ENCODE measurements around the gene ZNF532.
A peak's percentile ranks its signal among the peaks of the same experiment; 100 is the strongest.

The ZNF532 gene

DNA sequence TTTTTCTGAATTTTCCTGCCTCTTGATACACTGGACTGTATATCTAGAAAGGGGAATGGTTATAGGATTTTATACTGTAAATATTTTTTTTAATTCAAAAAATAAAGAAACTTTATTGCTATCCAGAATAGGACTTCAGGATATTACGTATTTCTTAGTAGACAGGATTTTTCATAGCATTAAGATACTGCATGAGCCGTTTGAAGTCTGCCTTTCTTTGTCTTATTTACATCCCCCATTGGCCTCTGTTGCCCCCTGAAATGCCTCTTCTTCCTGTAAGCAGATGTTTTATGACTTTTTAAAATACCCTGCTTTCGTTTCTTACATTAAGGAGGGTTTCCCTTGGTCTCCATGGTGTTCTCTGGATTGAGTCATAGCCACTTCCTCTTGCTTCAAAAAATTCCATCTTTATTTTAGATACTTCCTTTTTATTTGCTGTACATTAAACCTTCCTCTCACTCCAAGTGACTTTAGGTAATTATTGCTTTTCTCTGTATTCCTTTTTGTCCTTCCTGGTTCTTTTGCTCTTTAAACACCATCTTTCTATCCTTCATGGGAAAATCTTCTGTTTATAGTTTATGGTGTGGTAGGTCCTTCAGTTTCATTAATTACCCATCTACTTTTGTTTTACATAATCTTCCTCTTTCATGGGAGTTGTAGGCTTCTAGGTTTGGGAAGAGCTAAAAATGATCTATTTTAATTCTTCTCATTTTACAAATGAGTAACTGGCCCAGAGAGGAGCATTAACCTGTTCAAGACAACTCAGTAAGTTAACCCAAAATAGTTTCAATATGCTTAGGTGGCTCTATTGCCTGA is 72.6 kb downstream of the ZNF532 start:
- no peak for DNase-seq

DNA sequence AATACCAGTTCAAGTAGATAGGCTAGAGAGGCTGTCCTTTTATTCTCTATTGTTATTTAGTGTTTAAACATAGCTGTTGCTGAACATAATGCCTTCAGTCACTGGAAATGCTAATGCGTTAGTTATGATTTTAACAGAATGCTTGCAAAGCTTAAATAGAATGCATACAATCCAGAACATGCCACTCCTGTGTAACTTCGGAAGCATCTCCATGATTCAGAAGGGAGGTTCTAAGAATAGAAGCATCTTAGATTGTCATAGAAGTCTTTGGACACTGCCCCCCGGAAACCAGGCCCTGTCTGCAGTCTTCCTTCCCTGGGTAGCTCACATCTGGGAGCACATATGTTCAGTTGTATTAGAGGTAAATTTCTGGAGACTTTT is 73.2 kb downstream of the ZNF532 start:
- no peak for DNase-seq

- no peak for DNase-seq
Measured at GRCh38 chr18:58941426-58942099, 76.9 kb downstream of the ZNF532 start.

DNA sequence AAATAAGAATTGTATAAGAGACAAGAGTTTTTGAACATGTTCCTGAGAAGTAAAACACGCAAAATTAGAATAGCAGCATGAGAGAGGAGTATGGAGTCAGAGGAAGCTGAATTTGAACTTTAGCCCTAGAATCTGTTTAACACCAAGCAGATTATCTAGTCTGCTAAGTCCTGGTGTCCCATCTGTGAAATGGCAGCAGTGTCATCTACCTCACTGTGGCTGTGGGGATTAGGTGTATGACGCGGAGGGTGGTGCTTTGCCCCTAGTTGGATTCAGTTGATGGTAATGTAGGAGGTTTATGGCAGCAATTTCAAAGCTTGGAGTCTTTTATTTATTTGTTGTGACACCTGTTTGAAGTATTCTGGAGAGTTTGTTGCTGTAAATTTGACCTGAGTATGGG is 79.2 kb downstream of the ZNF532 start:
- no peak for DNase-seq

DNA sequence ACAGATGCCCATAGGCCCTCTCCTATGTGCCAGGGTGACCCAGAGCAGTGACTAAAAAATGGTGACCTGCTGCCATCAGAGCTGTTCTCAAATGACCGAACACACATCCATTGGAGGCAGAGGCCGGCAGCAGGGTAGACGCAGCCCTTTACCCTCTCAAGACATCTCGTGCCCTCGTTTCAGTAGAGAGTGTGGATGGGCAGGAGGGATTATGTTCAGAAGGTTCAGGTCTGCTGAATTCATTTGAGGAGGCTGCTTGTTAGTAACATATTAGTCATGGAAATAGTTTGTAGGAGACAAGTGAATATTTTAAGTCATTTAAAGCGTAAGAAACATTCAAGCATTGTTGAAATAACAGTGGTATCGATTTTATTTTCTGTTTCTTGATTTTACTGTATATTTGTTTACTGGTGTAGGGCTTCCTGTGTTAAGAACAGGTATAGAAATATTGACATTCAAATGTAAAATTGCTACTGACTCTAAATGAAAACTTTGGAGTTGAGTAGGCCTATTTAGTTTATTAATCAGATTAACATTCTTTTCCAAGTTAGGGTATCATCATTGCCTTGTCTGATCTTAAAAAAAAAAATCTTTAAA is 82.6 kb downstream of the ZNF532 start:
- DNase-seq, result no peak

- no peak for DNase-seq
Measured at GRCh38 chr18:58949031-58949430, 84.4 kb downstream of the ZNF532 start.

DNA sequence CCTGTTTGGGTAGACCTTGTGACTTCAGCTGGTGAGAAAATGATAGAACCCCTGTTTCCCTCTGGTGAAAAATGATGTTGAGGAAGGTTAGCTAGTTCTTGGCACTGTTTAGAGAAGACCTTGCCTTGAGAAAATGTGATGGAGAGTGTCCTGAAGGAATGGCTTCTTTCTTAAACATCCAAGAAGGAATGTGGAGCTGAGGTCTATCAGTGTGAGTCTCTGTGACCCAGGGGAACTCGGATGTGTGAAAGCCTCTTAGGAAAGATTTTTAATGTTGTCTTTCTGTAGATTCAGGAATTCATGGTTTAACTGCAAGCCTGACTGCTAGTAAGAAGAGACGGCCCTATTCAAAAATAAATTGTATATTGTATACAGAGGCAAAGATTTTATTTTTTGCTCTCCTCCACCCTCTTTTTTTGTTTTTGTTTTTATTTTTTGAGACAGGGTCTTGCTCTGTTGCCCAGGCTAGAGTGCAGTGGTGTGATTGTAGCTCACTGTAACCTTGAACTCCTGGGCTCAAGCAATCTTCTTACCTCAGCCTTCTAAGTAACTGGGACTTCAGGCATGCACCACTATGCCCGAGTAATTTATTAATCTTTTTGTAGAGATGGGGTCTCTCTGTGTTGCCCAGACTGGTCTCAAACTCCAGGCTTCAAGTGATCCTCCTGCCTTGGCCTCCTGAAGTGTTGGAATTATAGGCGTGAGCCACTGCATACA is 87.5 kb downstream of the ZNF532 start:
- no peak for DNase-seq

- DNase-seq, result no peak
Measured at GRCh38 chr18:58952858-58953257, 88.2 kb downstream of the ZNF532 start.

DNA sequence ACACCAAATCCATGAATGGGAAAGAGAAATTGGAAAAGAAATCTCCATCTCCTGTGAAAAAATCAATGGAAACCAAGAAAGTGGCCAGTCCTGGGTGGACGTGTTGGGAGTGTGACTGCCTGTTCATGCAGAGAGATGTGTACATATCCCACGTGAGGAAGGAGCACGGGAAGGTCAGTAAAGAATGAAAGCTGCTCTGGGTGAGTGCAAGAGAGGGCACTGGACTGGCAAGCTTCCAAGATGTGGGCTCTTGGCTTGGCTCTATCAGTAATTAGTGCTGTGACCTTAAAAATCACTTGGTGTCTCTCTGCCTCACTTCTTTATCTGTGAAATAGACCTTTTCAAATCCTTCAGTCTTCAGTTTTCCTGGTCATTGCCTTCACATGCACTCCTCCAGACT is 89.0 kb downstream of the ZNF532 start:
- no peak for DNase-seq

DNA sequence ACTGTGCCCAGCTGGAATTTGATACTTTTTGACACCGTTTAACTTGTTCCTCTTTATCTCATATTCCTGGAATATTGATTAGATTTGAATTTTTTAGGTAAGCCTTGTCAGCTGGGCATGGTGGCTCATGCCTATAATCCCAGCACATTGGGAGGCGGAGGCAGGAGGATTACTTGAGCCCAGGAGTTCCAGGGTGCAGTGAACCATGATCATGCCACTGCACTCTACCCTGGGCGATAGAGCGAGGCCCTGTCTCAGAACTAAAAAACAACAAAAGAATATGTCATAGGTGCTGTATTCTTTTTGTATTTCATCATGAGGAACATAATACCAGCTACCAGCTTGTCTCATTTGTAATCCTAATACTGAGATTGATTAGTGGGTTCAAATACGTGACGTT is 90.3 kb downstream of the ZNF532 start:
- no peak for DNase-seq

DNA sequence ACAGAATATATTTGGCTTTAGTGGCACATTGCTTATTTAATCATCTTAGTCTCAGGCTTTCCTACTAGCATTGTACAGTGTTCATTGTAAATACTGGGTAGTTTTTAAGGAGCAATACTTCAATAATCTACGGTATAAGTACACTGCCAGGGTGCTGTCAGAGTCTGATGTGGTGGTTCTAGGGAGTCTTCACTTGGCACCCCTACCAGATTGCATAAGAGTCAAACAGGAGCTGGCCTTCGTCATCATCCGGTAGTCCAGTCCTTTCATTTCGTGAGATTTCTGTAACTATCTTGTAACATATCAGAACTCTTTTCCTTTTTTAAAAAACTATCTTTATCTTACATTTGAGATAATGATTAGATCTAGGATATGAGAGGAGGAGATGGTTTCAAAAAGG is 91.1 kb downstream of the ZNF532 start:
- no peak for DNase-seq

- DNase-seq, result no peak
Measured at GRCh38 chr18:58958628-58959027, 94.0 kb downstream of the ZNF532 start.

DNA sequence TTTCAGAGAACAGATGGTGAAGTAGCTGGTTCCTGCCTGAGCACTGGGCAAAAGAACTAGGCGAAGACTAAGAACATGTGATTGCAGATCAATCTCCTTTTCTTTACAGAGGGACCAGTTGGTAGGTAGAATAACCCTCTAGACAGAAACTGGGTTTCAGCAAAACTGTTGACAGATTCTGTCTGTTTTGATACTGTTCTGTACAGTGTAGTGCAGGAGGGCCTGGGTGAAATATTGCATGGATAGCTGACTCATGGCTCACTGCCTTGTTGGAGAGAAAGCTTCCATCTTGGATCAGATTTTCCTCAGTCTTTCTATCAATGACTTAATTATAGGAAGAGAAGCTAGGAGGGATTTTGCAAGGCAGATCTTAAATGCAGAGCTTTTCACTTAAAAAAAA is 95.8 kb downstream of the ZNF532 start:
- DNase-seq, result no peak

DNA sequence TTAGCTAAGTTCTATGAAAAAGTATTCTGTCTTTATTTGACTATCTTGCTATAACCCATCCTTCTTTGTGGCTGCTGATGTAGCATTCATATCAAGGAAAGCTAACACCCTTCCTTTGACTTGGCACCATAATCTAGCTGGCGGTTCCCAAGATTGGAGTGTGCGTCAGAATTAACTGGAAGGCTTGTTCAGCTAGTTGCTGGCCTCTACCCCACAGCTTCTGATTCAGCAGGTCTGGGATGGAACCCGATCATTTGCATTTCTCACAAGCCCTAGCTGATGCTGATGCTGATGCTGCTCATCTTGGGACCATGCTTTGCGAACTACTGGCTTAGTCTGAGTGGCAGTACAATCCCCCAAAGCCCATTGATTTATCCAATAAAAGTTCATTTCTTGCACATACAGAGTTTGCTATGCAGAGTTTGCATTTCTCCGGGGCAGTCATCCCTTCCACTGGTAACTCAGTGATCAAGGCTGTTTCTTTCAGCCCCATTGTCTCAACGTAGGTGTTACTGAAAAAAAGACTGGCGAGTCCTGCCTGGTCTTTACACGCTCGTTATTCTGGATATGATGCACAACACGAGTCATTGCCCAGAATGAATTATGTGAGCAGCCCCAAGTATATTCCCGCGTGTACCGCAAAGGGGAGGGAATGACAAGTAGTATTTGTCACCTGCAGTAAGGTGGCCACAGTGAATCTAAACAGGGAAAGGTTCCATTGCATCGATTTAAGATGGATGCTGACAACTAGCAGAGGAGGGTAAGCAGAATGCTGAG is 96.5 kb downstream of the ZNF532 start:
- DNase-seq, result peak in 8 of 51 donors; percentile 14 to 43 (median 22)

DNA sequence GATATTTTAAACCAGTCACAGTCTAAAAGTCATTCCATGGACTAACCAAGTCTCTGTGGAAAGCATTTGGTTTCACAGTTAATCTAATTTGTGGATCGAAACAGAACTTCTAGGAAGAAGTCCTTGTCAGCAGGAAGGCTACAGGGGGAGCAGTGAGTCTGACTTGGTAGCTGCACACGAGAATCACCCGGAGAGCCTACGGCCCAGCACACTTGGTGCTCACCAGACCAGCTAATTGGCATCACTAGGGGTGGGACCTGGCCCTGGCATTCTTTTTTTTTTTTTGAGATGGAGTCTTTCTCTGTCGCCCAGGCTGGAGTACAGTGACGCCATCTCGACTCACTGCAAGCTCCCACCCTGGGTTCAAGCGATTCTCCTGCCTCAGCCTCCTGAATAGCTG is 97.7 kb downstream of the ZNF532 start:
- DNase-seq, result no peak

DNA sequence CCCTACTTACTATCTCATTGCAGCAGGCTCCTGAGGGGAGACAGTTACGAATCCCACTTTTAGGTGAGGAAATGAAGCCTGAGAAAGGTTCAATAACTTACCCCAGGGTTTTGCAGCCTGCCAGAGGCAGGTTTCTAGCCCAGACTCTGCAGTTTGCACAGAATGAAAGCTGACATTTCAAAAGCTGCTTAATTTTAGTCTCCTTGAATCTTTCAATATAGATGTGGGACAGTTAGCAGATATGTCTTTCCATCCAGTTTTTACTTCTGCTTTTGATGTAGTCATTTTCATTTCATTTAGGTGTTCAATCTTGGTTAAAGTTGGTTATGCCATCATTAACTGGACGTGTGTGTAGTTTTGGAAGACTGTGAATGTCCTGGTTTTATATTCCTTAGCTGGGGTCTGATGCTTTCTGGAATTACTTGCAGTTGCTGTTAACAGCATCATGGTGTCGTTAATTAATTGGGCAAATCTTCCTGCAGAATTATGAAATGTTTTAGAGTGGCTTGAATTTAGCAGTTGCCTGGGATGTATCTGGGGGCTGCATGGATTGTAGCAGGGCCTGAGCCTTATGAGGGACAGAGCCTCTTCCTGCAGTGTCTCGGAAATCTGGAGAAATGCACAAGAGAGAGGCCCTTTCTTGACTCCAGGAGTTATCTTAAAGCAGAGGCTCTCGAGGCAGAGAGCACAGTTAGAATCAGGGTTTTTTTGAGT is 100.8 kb downstream of the ZNF532 start:
- DNase-seq, result peak in 1 of 51 donors; percentile 33

DNA sequence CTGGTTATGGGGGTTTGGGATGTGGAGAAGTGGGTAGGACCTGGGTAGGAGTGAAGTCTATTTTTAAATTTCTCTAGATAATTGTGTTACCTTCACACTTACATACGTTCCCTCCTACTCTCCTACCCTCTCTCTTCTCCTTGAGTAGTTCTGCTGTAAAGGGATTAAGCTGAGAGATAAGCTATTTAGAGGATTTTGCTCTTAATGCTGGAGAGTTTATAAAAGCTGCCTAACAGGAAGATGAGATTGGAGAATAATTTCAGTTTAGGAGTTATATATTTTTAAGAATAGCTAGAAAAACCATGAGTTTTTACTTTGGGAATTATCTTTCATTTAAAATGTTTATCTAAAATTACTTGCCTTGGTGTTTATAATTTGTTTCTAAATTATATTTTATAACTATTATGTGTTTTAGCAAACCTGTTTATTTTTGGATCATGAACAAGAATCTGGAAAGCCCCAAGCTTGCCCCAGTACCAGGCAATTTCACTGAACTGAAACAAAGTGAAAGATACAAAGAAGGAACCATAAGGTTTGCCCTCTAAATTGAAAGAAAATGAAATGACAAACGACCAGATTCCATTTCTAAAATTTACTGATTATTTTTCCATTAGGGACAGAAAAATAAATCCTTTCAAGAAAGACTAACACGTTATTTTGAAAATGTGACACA is 101.5 kb downstream of the ZNF532 start:
- peak in 1 of 51 donors; percentile 33 for DNase-seq

GRCh38 chr18:58966704-58967103 is 102.0 kb downstream of the ZNF532 start:
- no peak for DNase-seq

GRCh38 chr18:58967751-58968254 is 103.1 kb downstream of the ZNF532 start:
- DNase-seq, result no peak
